ENCODE measurements around the gene IFT57. TPM values are rescaled to one million over a fixed set of nuclear protein-coding genes. Genes with fewer than 3 reads are reported as not detected.
"Not testable (repeated sequence)": the region's sequence is repeated elsewhere in the genome, so short reads cannot be mapped to it uniquely, and the experiment has no call there.

IFT57 gene
- total RNA-seq: 21.6 and 22.0 TPM in 2 replicates

GRCh38 chr3:108221911-108222852, at the start of gene IFT57:
Gene IFT57 (minus strand): TSS chr3:108222424. CDS start chr3:108222322, 102 bp downstream.
- DNase-seq (ENCODE audit: low spot score): peak; percentile 93
- no peaks in the 10 kb centered on the region for H3K36me3 Mint-ChIP-seq (ENCODE audit: low read depth)
- H3K27me3 Mint-ChIP-seq (ENCODE audit: low read depth): peaks cover 2% of the 10 kb centered on the region
- peak within 1 kb of the TSS; percentile 94 for H3K4me3 Mint-ChIP-seq (ENCODE audit: low read depth)
- H3K27ac Mint-ChIP-seq: peak within 1 kb of the TSS; percentile 89
- peaks cover 41% of the 10 kb centered on the region for H3K4me1 Mint-ChIP-seq (ENCODE audit: low read depth)
- intact Hi-C loops (cut with micrococcal nuclease): loop anchor here (1.0 to 5.0 kb wide), 8 partner anchors 71 to 367 kb away; partner anchors contain the start of genes CIP2A and DZIP3
- H3K9me3 Mint-ChIP-seq: no peaks in the 10 kb centered on the region

- H3K9me3 Mint-ChIP-seq: peaks cover 19% of the 10 kb centered on the region
- H3K4me1 Mint-ChIP-seq (ENCODE audit: low read depth): no peaks in the 10 kb centered on the region
- intact Hi-C loops (cut with micrococcal nuclease): no loop called here
- H3K36me3 Mint-ChIP-seq (ENCODE audit: low read depth): peaks cover 4% of the 10 kb centered on the region
- DNase-seq (ENCODE audit: low spot score): no peak
- H3K27me3 Mint-ChIP-seq (ENCODE audit: low read depth): no peaks in the 10 kb centered on the region
- H3K27ac Mint-ChIP-seq: no peak overlapping the region
- no peak overlapping the region for H3K4me3 Mint-ChIP-seq (ENCODE audit: low read depth)
Observed at GRCh38 chr3:108271626-108272025, 49.4 kb upstream of the IFT57 start.

GRCh38 chr3:108268235-108268634, 46.0 kb upstream of the IFT57 start:
- DNase-seq (ENCODE audit: low spot score); H3K4me3 Mint-ChIP-seq (ENCODE audit: low read depth); H3K36me3 Mint-ChIP-seq (ENCODE audit: low read depth); H3K27me3 Mint-ChIP-seq (ENCODE audit: low read depth); H3K4me1 Mint-ChIP-seq (ENCODE audit: low read depth); intact Hi-C loops (cut with micrococcal nuclease); H3K27ac Mint-ChIP-seq: not testable (repeated sequence)
- H3K9me3 Mint-ChIP-seq: peaks cover 15% of the 10 kb centered on the region

- H3K36me3 Mint-ChIP-seq (ENCODE audit: low read depth); H3K27ac Mint-ChIP-seq; H3K4me3 Mint-ChIP-seq (ENCODE audit: low read depth); H3K27me3 Mint-ChIP-seq (ENCODE audit: low read depth); DNase-seq (ENCODE audit: low spot score); H3K4me1 Mint-ChIP-seq (ENCODE audit: low read depth); intact Hi-C loops (cut with micrococcal nuclease): not testable (repeated sequence)
- H3K9me3 Mint-ChIP-seq: peaks cover 15% of the 10 kb centered on the region
Observed at GRCh38 chr3:108264534-108265298, 42.5 kb upstream of the IFT57 start.

- Mint-ChIP-seq H3K4me1 (ENCODE audit: low read depth) (no peaks in the 10 kb centered on the region), H3K27ac (no peak overlapping the region), H3K27me3 (ENCODE audit: low read depth) (no peaks in the 10 kb centered on the region), H3K36me3 (ENCODE audit: low read depth) (peaks cover 2% of the 10 kb centered on the region), H3K4me3 (ENCODE audit: low read depth) (no peak overlapping the region), H3K9me3 (peaks cover 7% of the 10 kb centered on the region)
- no peak for DNase-seq (ENCODE audit: low spot score)
- intact Hi-C loops (cut with micrococcal nuclease): no loop called here
Observed at GRCh38 chr3:108255131-108255530, 32.9 kb upstream of the IFT57 start.

- intact Hi-C loops (cut with micrococcal nuclease): no loop called here
- Mint-ChIP-seq H3K36me3 (ENCODE audit: low read depth) (peaks cover under 1% of the 10 kb centered on the region), H3K4me3 (ENCODE audit: low read depth) (no peak overlapping the region), H3K27me3 (ENCODE audit: low read depth) (no peaks in the 10 kb centered on the region), H3K9me3 (peaks cover 7% of the 10 kb centered on the region), H3K27ac (no peak overlapping the region), H3K4me1 (ENCODE audit: low read depth) (no peaks in the 10 kb centered on the region)
- no peak for DNase-seq (ENCODE audit: low spot score)
Observed at GRCh38 chr3:108251844-108252243, 29.6 kb upstream of the IFT57 start.

GRCh38 chr3:108251265-108251664, 29.0 kb upstream of the IFT57 start:
- no peaks in the 10 kb centered on the region for H3K27me3 Mint-ChIP-seq (ENCODE audit: low read depth)
- H3K4me1 Mint-ChIP-seq (ENCODE audit: low read depth): peaks cover 3% of the 10 kb centered on the region
- no peak overlapping the region for H3K4me3 Mint-ChIP-seq (ENCODE audit: low read depth)
- no peak for DNase-seq (ENCODE audit: low spot score)
- peaks cover 7% of the 10 kb centered on the region for H3K9me3 Mint-ChIP-seq
- H3K36me3 Mint-ChIP-seq (ENCODE audit: low read depth): no peaks in the 10 kb centered on the region
- intact Hi-C loops (cut with micrococcal nuclease): no loop called here
- no peak overlapping the region for H3K27ac Mint-ChIP-seq

- no peak for DNase-seq (ENCODE audit: low spot score)
- no peak overlapping the region for H3K4me3 Mint-ChIP-seq (ENCODE audit: low read depth)
- peaks cover 7% of the 10 kb centered on the region for H3K9me3 Mint-ChIP-seq
- H3K4me1 Mint-ChIP-seq (ENCODE audit: low read depth): peaks cover 3% of the 10 kb centered on the region
- intact Hi-C loops (cut with micrococcal nuclease): no loop called here
- H3K27me3 Mint-ChIP-seq (ENCODE audit: low read depth): no peaks in the 10 kb centered on the region
- H3K27ac Mint-ChIP-seq: no peak overlapping the region
- no peaks in the 10 kb centered on the region for H3K36me3 Mint-ChIP-seq (ENCODE audit: low read depth)
Observed at GRCh38 chr3:108250626-108251025, 28.4 kb upstream of the IFT57 start.

GRCh38 chr3:108243243-108243642, 21.0 kb upstream of the IFT57 start:
- Mint-ChIP-seq H3K27ac (no peak overlapping the region), H3K9me3 (peaks cover 16% of the 10 kb centered on the region), H3K4me3 (ENCODE audit: low read depth) (no peak overlapping the region), H3K36me3 (ENCODE audit: low read depth) (peaks cover 10% of the 10 kb centered on the region), H3K27me3 (ENCODE audit: low read depth) (no peaks in the 10 kb centered on the region), H3K4me1 (ENCODE audit: low read depth) (peaks cover 5% of the 10 kb centered on the region)
- no peak for DNase-seq (ENCODE audit: low spot score)
- intact Hi-C loops (cut with micrococcal nuclease): no loop called here

- Mint-ChIP-seq H3K4me1 (ENCODE audit: low read depth) (peaks cover 5% of the 10 kb centered on the region), H3K27me3 (ENCODE audit: low read depth) (no peaks in the 10 kb centered on the region), H3K27ac (no peak overlapping the region), H3K36me3 (ENCODE audit: low read depth) (peaks cover 10% of the 10 kb centered on the region), H3K4me3 (ENCODE audit: low read depth) (no peak overlapping the region), H3K9me3 (peaks cover 16% of the 10 kb centered on the region)
- no peak for DNase-seq (ENCODE audit: low spot score)
- intact Hi-C loops (cut with micrococcal nuclease): no loop called here
Observed at GRCh38 chr3:108242776-108243175, 20.6 kb upstream of the IFT57 start.

GRCh38 chr3:108241721-108242120, 19.5 kb upstream of the IFT57 start:
- Mint-ChIP-seq H3K4me3 (ENCODE audit: low read depth) (no peak overlapping the region), H3K27me3 (ENCODE audit: low read depth) (no peaks in the 10 kb centered on the region), H3K27ac (no peak overlapping the region), H3K9me3 (peaks cover 16% of the 10 kb centered on the region), H3K36me3 (ENCODE audit: low read depth) (peaks cover 10% of the 10 kb centered on the region), H3K4me1 (ENCODE audit: low read depth) (peaks cover 5% of the 10 kb centered on the region)
- intact Hi-C loops (cut with micrococcal nuclease): no loop called here
- DNase-seq (ENCODE audit: low spot score): no peak

GRCh38 chr3:108241146-108241545, 18.9 kb upstream of the IFT57 start:
- no peak overlapping the region for H3K4me3 Mint-ChIP-seq (ENCODE audit: low read depth)
- DNase-seq (ENCODE audit: low spot score): no peak
- no peak overlapping the region for H3K27ac Mint-ChIP-seq
- H3K4me1 Mint-ChIP-seq (ENCODE audit: low read depth): peaks cover 2% of the 10 kb centered on the region
- H3K9me3 Mint-ChIP-seq: peaks cover 16% of the 10 kb centered on the region
- H3K27me3 Mint-ChIP-seq (ENCODE audit: low read depth): no peaks in the 10 kb centered on the region
- peaks cover 10% of the 10 kb centered on the region for H3K36me3 Mint-ChIP-seq (ENCODE audit: low read depth)
- intact Hi-C loops (cut with micrococcal nuclease): no loop called here

- Mint-ChIP-seq H3K4me3 (ENCODE audit: low read depth) (no peak overlapping the region), H3K4me1 (ENCODE audit: low read depth) (no peaks in the 10 kb centered on the region), H3K27ac (no peak overlapping the region), H3K36me3 (ENCODE audit: low read depth) (peaks cover 6% of the 10 kb centered on the region), H3K9me3 (peaks cover 5% of the 10 kb centered on the region), H3K27me3 (ENCODE audit: low read depth) (no peaks in the 10 kb centered on the region)
- DNase-seq (ENCODE audit: low spot score): no peak
- intact Hi-C loops (cut with micrococcal nuclease): no loop called here
Observed at GRCh38 chr3:108239082-108239481, 16.9 kb upstream of the IFT57 start.

Measured in activated T-helper 2 cell treated with anti-CD3 and anti-CD28 coated beads, Interferon-gamma antibody, Interleukin-2, Interleukin-4, amounts not matched to agents 10 μg/mL and 5 μg/mL and 100 μg/mL, durations not matched to agents 14 hours and 24 hours and 36 hours (primary cell).